GM19240 (cell line): Measurements from ENCODE around the gene ABCC3.

ENCODE experiments used
- DNase-seq: peaks from one replicate; pipeline ENCODE4 v3.0.0; 2011; ENCODE audit warnings: low spot score; ENCODE audit not compliant: insufficient read length

The ABCC3 gene

GRCh38 chr17:50642071-50642721 is 7.5 kb downstream of the ABCC3 start:
- DNase-seq, result no peak

- DNase-seq, result no peak
These were observed 8.3 kb downstream of the ABCC3 start for GRCh38 chr17:50642722-50643656.

GRCh38 chr17:50645748-50646682 is 11.3 kb downstream of the ABCC3 start:
- no peak for DNase-seq

GRCh38 chr17:50647187-50647586 is 12.5 kb downstream of the ABCC3 start:
- DNase-seq, result no peak

- DNase-seq, result no peak
These were observed 14.6 kb downstream of the ABCC3 start for GRCh38 chr17:50649042-50649908.

GRCh38 chr17:50651661-50652060 is 17.0 kb downstream of the ABCC3 start:
- no peak for DNase-seq

GRCh38 chr17:50653738-50654137 is 19.1 kb downstream of the ABCC3 start:
- DNase-seq, result no peak

- no peak for DNase-seq
These were observed 21.8 kb downstream of the ABCC3 start for GRCh38 chr17:50656509-50656908.

GRCh38 chr17:50657054-50657453 is 22.4 kb downstream of the ABCC3 start:
- DNase-seq, result no peak

- DNase-seq, result no peak
These were observed 22.9 kb downstream of the ABCC3 start for GRCh38 chr17:50657627-50658026.

- DNase-seq, result no peak
These were observed 23.9 kb downstream of the ABCC3 start for GRCh38 chr17:50658616-50659015.

- no peak for DNase-seq
These were observed 24.5 kb downstream of the ABCC3 start for GRCh38 chr17:50659179-50659578.

GRCh38 chr17:50660042-50660886 is 25.6 kb downstream of the ABCC3 start:
- DNase-seq, result no peak

- no peak for DNase-seq
These were observed 26.2 kb downstream of the ABCC3 start for GRCh38 chr17:50660887-50661345.

GRCh38 chr17:50661348-50661747 is 26.7 kb downstream of the ABCC3 start:
- DNase-seq, result no peak

GRCh38 chr17:50661795-50662391 is 27.2 kb downstream of the ABCC3 start:
- DNase-seq, result no peak

GRCh38 chr17:50662632-50663225 is 28.0 kb downstream of the ABCC3 start:
- no peak for DNase-seq

GRCh38 chr17:50663812-50664374 is 29.2 kb downstream of the ABCC3 start:
- no peak for DNase-seq
